A549 (cell line): ENCODE data around the gene SLFN11.

Experiments
- CTCF ChIP-seq: fragments of >200 bp; sonication (Bioruptor Twin); formaldehyde crosslinking; IDR thresholded peaks from 3 replicates; pipeline ENCODE4 v1.5.1; 2016
- JUNB ChIP-seq: fragments of >200 bp; sonication (Bioruptor Twin); formaldehyde crosslinking; IDR thresholded peaks from 2 replicates; pipeline ENCODE4 v1.6.1; 2016
- KDM1A ChIP-seq: fragments of 200-600 bp; sonication (generic); IDR thresholded peaks from 2 replicates; pipeline ENCODE4 v1.6.1; 2016; ENCODE audit warnings: low read depth, mild to moderate bottlenecking
- POLR2AphosphoS2 ChIP-seq: conservative IDR thresholded peaks from 2 replicates; pipeline ENCODE4 v1.6.1; 2012; ENCODE audit warnings: low read length, improper control_type of control experiment, inconsistent platforms
- ZFP36 ChIP-seq: fragments of 450-650 bp; IDR thresholded peaks from 2 replicates; pipeline ENCODE4 v1.6.1; 2014; ENCODE audit warnings: borderline replicate concordance; ENCODE audit not compliant: partially characterized antibody

- TF ChIP-seq JUNB (no peak), POLR2AphosphoS2 (no peak), CTCF (no peak), KDM1A (no peak), ZFP36 (no peak)
Measured at GRCh38 chr17:35345445-35345925, 27.9 kb downstream of the SLFN11 start.
